ENCODE results near the gene MPST.

MPST gene

DNA sequence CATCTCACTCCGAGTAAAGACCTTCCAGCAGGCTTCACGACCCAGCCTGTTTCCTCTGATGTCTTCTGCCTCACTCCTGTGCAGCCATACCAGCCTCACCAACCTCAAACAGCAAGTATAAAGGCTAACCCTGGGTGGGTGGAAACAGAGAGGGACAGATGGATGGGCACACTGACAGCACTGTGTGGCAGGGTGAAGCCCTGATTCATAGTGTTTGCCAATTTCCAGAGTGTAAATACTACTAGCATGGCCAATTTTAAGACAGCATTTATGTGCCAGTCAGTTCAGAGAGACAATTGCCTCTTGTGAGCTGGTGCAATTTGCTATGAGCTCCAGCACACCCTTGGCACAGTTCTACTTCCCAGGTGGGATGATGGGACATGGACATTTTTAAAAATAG, 21.8 kb upstream of the MPST start:
- no peak overlapping the region for H3K4me3 ChIP-seq (ENCODE audit: low read length)
- no peaks in the 10 kb centered on the region for H3K79me2 ChIP-seq (ENCODE audit: low read length)
- no peaks in the 10 kb centered on the region for H4K20me1 ChIP-seq (ENCODE audit: insufficient read depth, low read length)
- H3K36me3 ChIP-seq (replicated peaks; ENCODE audit: low read depth, low read length), result no peaks in the 10 kb centered on the region
- H3K4me1 ChIP-seq (ENCODE audit: low read length), result no peaks in the 10 kb centered on the region
- H2AFZ ChIP-seq (ENCODE audit: low read depth, low read length), result no peak overlapping the region
- H3K27me3 ChIP-seq (ENCODE audit: low read depth, low read length), result peaks cover 32% of the 10 kb centered on the region
- H3K4me2 ChIP-seq (ENCODE audit: low read length), result no peak overlapping the region
- no peaks in the 10 kb centered on the region for H3K9me3 ChIP-seq (ENCODE audit: insufficient read depth, low read length)
- no peak overlapping the region for H3K9ac ChIP-seq (ENCODE audit: low read length)
- no peak overlapping the region for H3K27ac ChIP-seq (ENCODE audit: low read length)
- TF ChIP-seq, protein P1, sequence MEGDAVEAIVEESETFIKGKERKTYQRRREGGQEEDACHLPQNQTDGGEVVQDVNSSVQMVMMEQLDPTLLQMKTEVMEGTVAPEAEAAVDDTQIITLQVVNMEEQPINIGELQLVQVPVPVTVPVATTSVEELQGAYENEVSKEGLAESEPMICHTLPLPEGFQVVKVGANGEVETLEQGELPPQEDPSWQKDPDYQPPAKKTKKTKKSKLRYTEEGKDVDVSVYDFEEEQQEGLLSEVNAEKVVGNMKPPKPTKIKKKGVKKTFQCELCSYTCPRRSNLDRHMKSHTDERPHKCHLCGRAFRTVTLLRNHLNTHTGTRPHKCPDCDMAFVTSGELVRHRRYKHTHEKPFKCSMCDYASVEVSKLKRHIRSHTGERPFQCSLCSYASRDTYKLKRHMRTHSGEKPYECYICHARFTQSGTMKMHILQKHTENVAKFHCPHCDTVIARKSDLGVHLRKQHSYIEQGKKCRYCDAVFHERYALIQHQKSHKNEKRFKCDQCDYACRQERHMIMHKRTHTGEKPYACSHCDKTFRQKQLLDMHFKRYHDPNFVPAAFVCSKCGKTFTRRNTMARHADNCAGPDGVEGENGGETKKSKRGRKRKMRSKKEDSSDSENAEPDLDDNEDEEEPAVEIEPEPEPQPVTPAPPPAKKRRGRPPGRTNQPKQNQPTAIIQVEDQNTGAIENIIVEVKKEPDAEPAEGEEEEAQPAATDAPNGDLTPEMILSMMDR (IDR thresholded peaks at IDR 0.05; ENCODE audit: low read depth, low read length), result no peak
- TF ChIP-seq EZH2phosphoT487 (IDR thresholded peaks at IDR 0.05; ENCODE audit: low read depth), result no peak

DNA sequence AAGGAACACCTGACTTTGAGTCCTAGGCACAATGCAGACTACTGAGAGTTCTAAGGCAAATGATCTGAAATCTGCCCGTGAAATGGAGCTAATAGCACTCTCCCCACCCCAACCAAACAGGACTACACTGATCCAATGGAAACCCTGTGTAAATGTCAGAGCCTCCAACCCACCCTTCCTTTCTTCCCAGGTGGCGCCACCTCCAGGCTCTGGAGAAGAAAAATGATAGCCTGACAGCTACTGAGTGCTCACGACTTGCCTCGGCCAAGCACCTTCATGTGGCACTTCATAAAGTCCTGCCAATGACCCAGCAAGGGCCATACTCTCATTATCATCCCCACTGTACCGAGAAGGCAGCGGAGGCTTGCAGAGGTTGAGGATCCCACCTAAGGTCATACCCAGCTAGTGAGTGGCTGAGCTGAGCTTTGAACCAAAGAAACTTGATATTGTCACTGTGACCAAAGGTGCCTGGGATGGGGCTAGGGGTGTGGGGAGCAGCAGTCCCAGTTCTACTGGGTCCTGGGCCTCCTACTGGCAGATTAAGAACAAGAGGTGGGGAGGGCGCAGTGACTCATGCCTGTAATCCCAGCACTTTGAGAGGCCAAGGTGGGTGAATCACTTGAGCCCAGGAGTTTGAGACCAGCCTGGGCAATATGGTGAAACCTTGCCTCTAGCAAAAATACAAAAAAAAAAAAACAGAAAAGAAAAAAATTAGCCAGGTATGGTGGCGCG, 20.8 kb upstream of the MPST start:
- TF ChIP-seq, protein P1 (IDR thresholded peaks at IDR 0.05; ENCODE audit: low read depth, low read length), result peak; percentile 36
- no peak for TF ChIP-seq EZH2phosphoT487 (IDR thresholded peaks at IDR 0.05; ENCODE audit: low read depth)
- Histone ChIP-seq H3K36me3 (replicated peaks; ENCODE audit: low read depth, low read length) (no peaks in the 10 kb centered on the region), H3K4me2 (ENCODE audit: low read length) (no peak overlapping the region), H3K4me3 (ENCODE audit: low read length) (no peak overlapping the region), H3K9me3 (ENCODE audit: insufficient read depth, low read length) (no peaks in the 10 kb centered on the region), H3K79me2 (ENCODE audit: low read length) (no peaks in the 10 kb centered on the region), H3K4me1 (ENCODE audit: low read length) (no peaks in the 10 kb centered on the region), H3K27ac (ENCODE audit: low read length) (no peak overlapping the region), H3K27me3 (ENCODE audit: low read depth, low read length) (peaks cover 30% of the 10 kb centered on the region), H4K20me1 (ENCODE audit: insufficient read depth, low read length) (no peaks in the 10 kb centered on the region), H3K9ac (ENCODE audit: low read length) (no peak overlapping the region), H2AFZ (ENCODE audit: low read depth, low read length) (no peak overlapping the region)

DNA sequence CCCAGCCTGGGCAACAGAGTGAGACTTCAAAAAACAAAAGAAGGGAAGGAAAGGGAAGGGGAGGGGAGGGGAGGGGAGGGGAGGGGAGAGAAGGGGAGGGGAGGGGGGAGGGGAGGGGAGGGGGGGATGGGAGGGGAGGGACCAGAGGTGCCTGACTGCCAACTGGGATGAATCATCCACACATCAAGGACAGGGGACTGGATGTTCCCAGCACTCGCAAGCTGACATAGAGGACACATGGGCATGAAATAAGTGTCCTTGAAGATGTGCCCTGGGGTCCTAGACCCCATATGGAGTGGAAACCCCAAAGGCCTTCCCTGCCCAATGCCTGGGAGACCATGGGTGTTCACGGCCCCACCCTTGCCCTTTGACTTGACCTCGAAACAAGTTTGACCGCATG, 20.1 kb upstream of the MPST start:
- Histone ChIP-seq H3K36me3 (replicated peaks; ENCODE audit: low read depth, low read length) (no peaks in the 10 kb centered on the region), H3K4me2 (ENCODE audit: low read length) (no peak overlapping the region), H3K27ac (ENCODE audit: low read length) (no peak overlapping the region), H4K20me1 (ENCODE audit: insufficient read depth, low read length) (no peaks in the 10 kb centered on the region), H3K9me3 (ENCODE audit: insufficient read depth, low read length) (no peaks in the 10 kb centered on the region), H3K79me2 (ENCODE audit: low read length) (no peaks in the 10 kb centered on the region), H2AFZ (ENCODE audit: low read depth, low read length) (no peak overlapping the region), H3K4me3 (ENCODE audit: low read length) (no peak overlapping the region), H3K9ac (ENCODE audit: low read length) (no peak overlapping the region), H3K27me3 (ENCODE audit: low read depth, low read length) (peaks cover 29% of the 10 kb centered on the region), H3K4me1 (ENCODE audit: low read length) (no peaks in the 10 kb centered on the region)
- TF ChIP-seq, protein P1 (IDR thresholded peaks at IDR 0.05; ENCODE audit: low read depth, low read length), result no peak
- TF ChIP-seq EZH2phosphoT487 (IDR thresholded peaks at IDR 0.05; ENCODE audit: low read depth), result no peak

DNA sequence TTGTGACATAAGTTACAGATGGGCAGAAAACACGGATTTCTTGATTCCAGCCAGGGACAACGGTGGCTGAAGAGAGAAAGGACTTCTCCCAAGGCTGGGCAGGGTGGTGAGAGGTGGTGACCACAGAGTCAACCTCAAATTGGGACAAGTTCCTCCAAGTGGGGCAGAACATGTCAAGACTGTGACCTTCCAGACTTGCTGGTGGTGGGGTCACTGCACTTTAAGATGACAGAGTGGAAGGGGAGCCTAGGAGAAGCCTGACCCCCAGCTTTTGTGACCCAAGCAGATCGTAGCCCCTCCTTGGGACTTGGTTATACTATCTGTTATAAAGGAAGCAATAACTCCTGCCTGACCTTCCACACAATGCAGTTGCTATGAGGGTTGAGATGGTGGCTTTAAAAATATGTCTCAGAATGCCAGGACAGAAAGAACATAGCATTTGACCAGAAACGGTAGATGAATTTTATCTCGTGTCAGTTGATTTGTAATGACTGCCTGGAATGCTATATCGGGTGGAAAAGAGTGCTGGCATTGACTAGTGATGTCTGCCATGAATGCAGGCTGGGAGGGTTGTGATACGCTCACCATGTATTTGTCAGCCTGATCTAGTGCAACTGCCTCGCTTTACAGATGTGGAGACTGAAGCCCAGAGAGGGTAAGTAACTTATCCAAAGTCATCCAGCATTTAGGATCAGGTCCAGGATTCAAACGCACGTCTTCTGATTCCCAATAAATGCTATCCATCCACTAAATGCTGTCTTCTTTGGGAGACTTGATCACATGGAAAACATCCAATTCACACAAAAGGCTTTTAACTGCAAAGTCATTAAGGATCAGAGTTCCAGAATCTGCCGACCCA, 18.6 kb upstream of the MPST start:
- no peak overlapping the region for H2AFZ ChIP-seq (ENCODE audit: low read depth, low read length)
- no peak overlapping the region for H3K4me2 ChIP-seq (ENCODE audit: low read length)
- H3K4me1 ChIP-seq (ENCODE audit: low read length), result no peaks in the 10 kb centered on the region
- no peaks in the 10 kb centered on the region for H3K79me2 ChIP-seq (ENCODE audit: low read length)
- TF ChIP-seq, protein P1 (IDR thresholded peaks at IDR 0.05; ENCODE audit: low read depth, low read length), result no peak
- TF ChIP-seq EZH2phosphoT487 (IDR thresholded peaks at IDR 0.05; ENCODE audit: low read depth), result no peak
- peaks cover 39% of the 10 kb centered on the region for H3K27me3 ChIP-seq (ENCODE audit: low read depth, low read length)
- no peaks in the 10 kb centered on the region for H4K20me1 ChIP-seq (ENCODE audit: insufficient read depth, low read length)
- no peaks in the 10 kb centered on the region for H3K36me3 ChIP-seq (replicated peaks; ENCODE audit: low read depth, low read length)
- H3K9ac ChIP-seq (ENCODE audit: low read length), result no peak overlapping the region
- H3K9me3 ChIP-seq (ENCODE audit: insufficient read depth, low read length), result no peaks in the 10 kb centered on the region
- no peak overlapping the region for H3K4me3 ChIP-seq (ENCODE audit: low read length)
- H3K27ac ChIP-seq (ENCODE audit: low read length), result no peak overlapping the region

Data from OCI-LY3 (cell line).